Muscle of back (tissue), 11 donors: ENCODE data around the gene DEXI. TPM values are rescaled to one million over a fixed set of nuclear protein-coding genes. Genes with fewer than 3 reads are reported as not detected.
A peak's percentile ranks its signal among the peaks of the same experiment; 100 is the strongest.
"Not testable (repeated sequence)": the region's sequence is repeated elsewhere in the genome, so short reads cannot be mapped to it uniquely, and the experiment has no call there.

Experiments
- DNase-seq, 3 donors: peaks; one replicate each; pipeline versions ENCODE4 v3.0.0 to v3.0.0-alpha.2; 2013
- polyA plus RNA-seq, 10 donors: library from polyadenylated mRNA; unstranded; fragments of 120-200 nt; gene quantifications; one replicate each; pipeline ENCODE4 v1.2.1, GENCODE V29; 2013; ENCODE audit not compliant: insufficient read length in 10 of 10

Gene DEXI
- polyA plus RNA-seq, 10 donors = 44.4 to 55.8 (median 50.6) TPM

- DNase-seq = peak; percentile 81 to 91 (median 86)
Observed at GRCh38 chr16:10971560-10971961, 29.3 kb upstream of the DEXI start.

- no peak for DNase-seq
Observed at GRCh38 chr16:10970065-10970464, 27.8 kb upstream of the DEXI start.

DNA sequence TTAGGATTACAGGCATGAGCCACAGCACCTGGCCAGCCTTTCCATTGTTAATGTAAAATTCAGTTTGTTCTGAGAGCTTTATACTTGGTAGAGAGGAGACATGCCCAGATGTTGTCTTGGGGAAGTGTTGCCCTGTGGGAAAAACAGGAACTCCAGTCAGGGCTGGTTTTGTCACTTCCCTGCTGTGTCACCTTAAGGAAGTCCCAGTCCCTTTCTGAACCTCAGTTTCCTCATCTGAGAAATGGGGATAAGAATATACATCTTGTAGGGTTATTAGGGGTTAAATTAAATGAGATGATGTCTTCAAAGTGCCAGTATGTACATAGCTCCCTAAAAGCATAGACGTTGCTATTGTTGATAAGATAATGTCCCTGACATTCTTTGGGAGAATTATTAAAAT, 27.3 kb upstream of the DEXI start:
- no peak for DNase-seq

DNA sequence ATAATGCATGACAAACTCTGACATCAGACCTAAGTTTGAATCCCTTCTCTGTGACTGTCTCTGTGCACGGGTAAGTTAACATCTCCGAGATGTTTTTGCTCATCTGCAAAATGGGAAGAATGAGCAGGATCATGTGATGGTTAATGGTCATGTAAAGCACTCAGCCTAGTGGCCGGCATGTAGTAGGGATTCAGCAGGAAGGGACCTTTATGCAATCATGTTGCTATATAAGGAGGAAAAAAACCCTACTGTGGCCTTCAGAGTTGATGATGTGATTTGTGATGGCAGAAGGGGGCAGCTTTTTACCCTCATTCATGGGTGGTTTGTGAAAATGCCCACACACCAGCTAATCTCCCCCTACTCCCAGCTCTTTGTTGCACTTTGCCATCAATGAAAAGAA, 26.2 kb upstream of the DEXI start:
- DNase-seq = no peak

DNA sequence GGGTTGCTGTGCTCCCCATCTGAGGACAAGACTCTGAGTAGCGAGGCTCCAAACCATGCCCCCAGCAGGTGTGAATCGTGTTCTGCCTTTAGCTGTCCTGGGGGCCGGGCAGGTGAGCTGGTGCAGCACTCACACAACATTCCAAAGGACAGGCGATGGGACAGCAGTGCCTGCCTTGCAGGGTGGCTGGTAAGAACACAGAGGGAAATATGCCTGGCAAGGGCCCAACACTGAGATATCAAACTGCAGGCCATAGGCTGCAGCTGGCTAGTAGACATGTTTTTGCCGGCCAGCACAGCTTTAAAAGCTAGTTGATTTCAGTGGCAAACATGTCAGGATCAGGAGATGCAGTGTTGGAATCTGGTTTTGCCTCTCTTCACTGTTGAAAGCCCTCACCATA, 25.7 kb upstream of the DEXI start:
- DNase-seq = no peak

GRCh38 chr16:10966559-10966958, 24.3 kb upstream of the DEXI start:
- DNase-seq = not testable (repeated sequence)

DNA sequence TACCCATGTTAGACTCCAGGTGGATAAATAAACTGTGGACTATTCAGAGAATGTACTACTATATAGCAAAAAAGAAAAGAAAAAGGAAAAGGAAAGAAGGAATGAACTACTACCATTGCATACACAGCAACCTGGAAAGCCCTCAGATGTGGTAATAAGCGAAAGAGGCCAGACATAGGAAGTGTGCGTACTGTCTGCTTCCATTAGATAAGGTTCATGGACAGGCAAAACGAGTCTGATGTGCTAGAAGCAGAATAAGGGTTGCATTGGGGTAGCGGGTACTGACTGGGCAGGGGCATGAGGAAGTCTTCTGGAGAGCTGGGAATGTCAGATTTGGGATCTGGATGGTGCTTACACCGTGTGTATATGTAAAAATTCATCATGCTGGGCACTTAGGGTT, 23.9 kb upstream of the DEXI start:
- DNase-seq = no peak

GRCh38 chr16:10965440-10966061, 23.3 kb upstream of the DEXI start:
- DNase-seq = no peak

- DNase-seq = no peak
Observed at GRCh38 chr16:10964891-10965326, 22.6 kb upstream of the DEXI start.

DNA sequence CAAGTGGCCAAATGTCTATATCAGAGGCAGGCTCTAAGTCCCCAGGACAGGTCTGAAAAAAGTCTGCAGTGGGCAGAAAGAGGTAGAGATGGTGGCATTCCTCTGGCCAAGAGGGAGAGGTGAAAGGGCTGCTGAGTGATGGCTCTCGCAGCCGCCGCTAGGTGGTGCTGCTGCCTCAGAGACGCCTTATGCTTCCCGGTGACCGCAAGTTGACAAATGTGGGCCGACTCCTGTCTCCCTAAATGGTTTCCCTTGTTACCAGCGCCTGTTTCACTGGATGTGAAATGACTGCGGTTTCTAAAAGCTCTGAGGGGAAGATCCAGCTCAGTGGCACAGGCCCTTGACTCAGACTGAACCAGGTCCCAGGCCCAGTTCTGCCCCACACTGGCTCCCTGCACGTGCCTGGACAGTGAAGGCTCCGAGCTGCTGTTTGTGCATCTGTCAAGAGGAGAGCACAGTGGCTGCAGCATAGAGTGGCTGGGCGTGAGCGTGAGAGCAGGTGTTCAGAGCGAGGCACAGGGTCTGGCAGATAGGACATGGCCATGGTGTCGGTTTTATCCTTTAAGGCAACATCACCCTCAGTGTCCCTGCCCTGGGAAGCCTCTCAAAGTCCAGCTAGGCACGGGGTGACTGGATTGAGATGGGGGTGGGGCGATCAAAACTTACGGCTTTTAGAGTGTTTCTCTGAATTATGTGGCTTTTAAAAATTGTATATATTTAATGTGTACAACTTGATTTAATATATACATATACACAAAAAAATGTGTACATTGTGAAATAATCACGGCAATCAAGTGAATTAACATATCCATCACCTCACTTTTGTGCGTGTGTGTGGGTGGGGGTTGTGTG, 22.0 kb upstream of the DEXI start:
- peak; percentile 81 to 91 (median 85) for DNase-seq

- DNase-seq = no peak
Observed at GRCh38 chr16:10961231-10961630, 19.0 kb upstream of the DEXI start.

DNA sequence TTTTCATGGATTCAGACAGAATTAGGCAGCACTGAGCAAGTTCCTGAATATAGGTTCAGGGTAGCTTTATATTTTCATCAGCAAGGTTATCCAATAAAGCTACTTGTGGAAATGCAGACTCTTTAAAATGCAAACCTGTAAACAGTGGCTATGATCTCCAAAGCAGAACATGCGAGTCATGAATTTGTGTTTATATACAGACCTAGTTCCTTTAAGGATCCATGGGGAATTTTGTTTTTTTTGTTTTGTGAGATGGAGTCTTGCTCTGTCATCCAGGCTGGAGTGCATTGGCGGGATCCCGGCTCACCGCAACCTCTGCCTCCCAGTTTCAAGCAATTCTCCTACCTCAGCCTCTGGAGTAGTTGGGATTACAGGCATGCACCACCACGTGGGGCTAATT, 16.9 kb upstream of the DEXI start:
- no peak for DNase-seq

- no peak for DNase-seq
Observed at GRCh38 chr16:10957771-10958482, 15.7 kb upstream of the DEXI start.

DNA sequence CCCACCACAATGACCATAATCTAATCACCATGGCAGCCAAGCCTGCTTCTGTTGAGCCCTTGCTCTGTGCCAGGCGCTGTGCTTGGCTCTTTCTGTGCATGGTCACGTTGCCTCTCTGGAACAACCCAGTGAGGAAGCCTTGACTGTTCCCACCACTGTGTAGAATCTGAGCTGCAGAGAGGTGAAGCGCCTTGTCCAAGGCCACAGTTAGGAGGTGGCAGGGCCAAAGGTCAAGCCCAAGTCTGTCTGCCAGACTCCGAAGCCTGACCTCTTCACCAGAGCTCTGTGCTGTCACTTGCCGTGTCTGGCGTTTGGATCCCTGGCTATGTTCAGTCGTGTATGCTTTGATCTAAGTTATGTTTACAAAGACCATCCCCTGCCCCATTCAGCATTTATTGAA, 12.6 kb upstream of the DEXI start:
- DNase-seq = no peak

DNA sequence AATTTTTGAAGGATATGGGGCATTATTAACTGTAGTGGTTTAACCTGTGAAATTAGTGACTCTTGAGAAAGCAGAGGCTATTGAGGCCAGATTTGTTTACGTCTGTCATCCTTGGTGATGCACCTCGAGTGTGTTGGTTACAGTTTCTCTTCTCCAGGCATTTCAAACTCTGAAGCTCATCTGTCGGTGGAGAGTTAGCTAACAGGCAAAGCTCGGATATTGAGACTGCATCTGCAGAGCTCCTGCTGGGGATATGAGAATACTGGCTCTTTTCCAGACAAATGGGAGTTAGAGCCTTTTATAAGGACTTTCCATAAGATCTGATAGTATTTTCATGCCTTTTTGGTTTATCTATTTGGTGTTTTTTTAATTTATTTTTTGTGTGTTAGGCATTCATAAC, 8.8 kb upstream of the DEXI start:
- DNase-seq = peak in 1 of 3 donors; percentile 55

DNA sequence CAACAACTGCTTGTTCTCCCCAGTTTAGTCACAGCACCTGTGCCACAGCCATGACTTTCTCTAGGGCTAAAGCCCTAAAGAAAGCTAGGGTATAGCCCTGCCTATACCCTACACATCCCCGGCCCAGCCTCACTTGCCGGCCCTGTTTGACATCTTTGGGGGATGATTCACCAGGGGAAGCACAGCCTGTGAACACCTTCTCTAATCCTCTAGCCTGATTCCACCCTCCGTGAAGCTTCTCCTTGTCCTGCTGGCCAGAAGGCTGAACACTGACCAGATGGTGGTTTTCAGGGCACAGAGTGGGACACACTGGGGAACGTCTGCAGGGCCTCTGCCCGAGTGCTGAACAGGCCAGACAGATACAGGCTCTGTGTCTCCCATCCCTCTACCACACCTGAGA, 8.1 kb upstream of the DEXI start:
- DNase-seq = no peak

DNA sequence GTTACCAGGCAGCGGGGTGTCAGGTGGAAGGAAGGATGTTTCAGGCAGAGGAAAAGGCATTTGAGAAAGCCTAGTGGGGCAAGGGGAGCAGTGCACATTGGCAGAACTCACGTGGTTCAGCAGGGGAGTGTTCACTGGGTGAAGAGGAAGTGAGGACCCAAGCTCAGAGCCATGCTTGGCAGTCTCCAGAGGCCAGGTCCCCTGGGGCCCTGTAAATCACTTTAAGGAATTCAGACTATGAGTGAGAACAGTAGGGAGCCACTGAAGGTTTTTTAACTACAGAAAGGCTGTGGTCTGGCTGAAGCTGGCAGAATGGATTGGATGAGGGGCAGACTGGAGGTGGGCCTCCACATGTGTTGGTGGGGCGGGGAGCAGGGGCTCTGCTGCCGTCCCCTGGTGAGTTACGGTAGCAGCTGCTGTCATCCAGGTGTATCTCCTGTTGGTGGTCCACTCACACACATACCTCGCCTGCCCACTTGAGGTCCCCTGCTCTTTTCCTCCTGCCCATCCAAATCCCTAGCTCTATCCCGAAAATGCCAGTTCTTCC, 7.2 kb upstream of the DEXI start:
- no peak for DNase-seq

GRCh38 chr16:10947211-10947787, 5.0 kb upstream of the DEXI start:
- no peak for DNase-seq

DNA sequence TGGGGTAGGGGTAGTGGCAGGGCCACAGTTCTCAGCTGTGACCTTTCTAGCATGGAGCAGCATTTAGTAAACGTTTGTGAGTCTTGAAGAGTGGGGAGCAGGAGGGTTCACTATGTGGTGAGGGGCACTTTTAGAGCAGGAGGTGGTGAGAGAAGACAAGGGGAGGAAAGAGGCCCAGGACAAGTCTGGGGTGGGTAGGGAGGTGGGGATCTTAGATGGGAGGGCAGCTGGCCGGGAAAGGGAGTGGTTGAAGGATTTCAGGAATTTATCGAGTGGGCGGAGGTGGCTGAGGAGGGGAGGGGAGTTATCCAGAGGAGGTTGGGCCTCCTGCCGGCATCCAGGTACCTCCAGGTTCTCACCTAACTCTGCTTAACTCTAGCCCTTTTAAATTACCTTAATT, 4.0 kb upstream of the DEXI start:
- no peak for DNase-seq

DNA sequence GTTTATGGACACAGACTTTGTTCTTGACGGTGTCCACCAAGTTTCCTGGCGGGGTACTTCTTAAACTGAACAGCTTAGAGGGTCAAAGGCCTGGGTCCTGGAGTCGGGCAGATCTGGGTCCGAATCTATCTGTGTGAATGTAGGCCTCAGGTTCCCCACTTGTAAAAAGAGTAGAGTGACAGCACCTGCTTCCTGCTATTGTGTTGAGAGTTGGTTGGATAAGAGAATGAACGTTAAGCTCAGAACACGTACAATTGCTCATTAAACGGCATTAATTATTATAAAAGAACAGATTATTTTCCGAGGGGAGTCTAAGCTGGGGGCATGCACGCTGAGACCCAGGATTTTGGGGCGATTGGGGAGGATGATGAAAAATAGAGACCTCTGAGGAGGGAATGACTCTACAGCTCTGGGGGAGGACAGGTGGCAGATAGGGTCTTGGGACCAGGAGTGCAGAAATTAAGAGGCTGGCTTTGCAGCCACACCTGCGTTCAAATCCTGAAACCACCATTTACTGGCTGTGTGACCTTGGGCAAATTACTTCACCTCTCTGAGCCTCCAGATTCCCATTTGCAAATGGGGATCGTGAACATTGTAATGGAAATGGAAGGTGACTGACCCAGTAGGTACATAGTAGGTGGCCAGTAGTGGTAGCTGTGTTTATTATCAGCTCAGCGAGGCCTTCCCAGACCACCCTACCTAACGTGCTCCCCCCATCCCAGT, 3.0 kb upstream of the DEXI start:
- no peak for DNase-seq
